Esophagus (tissue), 2 donors: ENCODE measurements around the gene RNASEH2B. TPM values are rescaled to one million over a fixed set of nuclear protein-coding genes. Genes with fewer than 3 reads are reported as not detected.

Experiments
- H3K27ac ChIP-seq, 2 donors: one replicate each; pipeline ENCODE4 v1.5.1; 2013; ENCODE audit warnings: low read depth in 2 of 2, mild to moderate bottlenecking in 2 of 2, inconsistent platforms in 1 of 2, low read length in 1 of 2, moderate library complexity in 1 of 2
- H3K27me3 ChIP-seq, 2 donors: one replicate each; pipeline ENCODE4 v1.6.1; 2013; ENCODE audit warnings: low read length in 2 of 2, control low read depth in 1 of 2, mild to moderate bottlenecking in 1 of 2; ENCODE audit not compliant: insufficient read depth in 2 of 2, control insufficient read depth in 1 of 2
- H3K36me3 ChIP-seq, 2 donors: one replicate each; pipeline ENCODE4 v1.6.1; 2013; ENCODE audit warnings: low read length in 1 of 2; ENCODE audit not compliant: control insufficient read depth in 2 of 2, insufficient read depth in 2 of 2
- H3K4me1 ChIP-seq, 2 donors: one replicate each; pipeline ENCODE4 v1.6.1; 2013; ENCODE audit warnings: low read length in 1 of 2; ENCODE audit not compliant: control insufficient read depth in 2 of 2, insufficient read depth in 2 of 2
- H3K4me3 ChIP-seq, 2 donors: one replicate each; pipeline ENCODE4 v1.5.1; 2013; ENCODE audit warnings: low read length in 2 of 2, mild to moderate bottlenecking in 2 of 2, low read depth in 1 of 2, moderate library complexity in 1 of 2
- H3K9me3 ChIP-seq, 2 donors: one replicate each; pipeline ENCODE4 v1.6.1; 2013; ENCODE audit warnings: mild to moderate bottlenecking in 2 of 2, low read depth in 1 of 2, low read length in 1 of 2, moderate library complexity in 1 of 2; ENCODE audit not compliant: control insufficient read depth in 2 of 2, insufficient read depth in 1 of 2
- WGBS, 2 donors: extraction: QIAGEN DNeasy Blood & Tissue Kit; methylation state at CpG; one replicate each; pipeline ENCODE4 v1.1.7; 2013; 5-methylcytosine and 5-hydroxymethylcytosine counted together
- polyA plus RNA-seq, 2 donors: library from polyadenylated mRNA; stranded (reverse); fragments of 200-250 nt; gene quantifications; one replicate each; pipeline ENCODE4 v1.2.3, GENCODE V29; 2013
- donor health status: healthy with polysubstance abuse.
- donor health status: Bipolar disorder and iron deficiency.

The RNASEH2B gene
- polyA plus RNA-seq, 2 donors, result 24.3 to 31.8 TPM

GRCh38 chr13:50901701-50902100, 7.9 kb upstream of the RNASEH2B start:
- WGBS, 2 donors, result 41 to 71% methylated on average over 2 of the region's 2 CpGs
- H3K27me3 ChIP-seq, result no peaks in the 10 kb centered on the region
- H3K36me3 ChIP-seq, result no peaks in the 10 kb centered on the region
- H3K27ac ChIP-seq, result no peak overlapping the region
- H3K4me1 ChIP-seq, result peaks cover 0 to 3% of the 10 kb centered on the region in 2 donors
- no peak overlapping the region for H3K4me3 ChIP-seq
- no peaks in the 10 kb centered on the region for H3K9me3 ChIP-seq

- no peak overlapping the region for H3K27ac ChIP-seq
- peaks cover 0 to 3% of the 10 kb centered on the region in 2 donors for H3K4me1 ChIP-seq
- H3K9me3 ChIP-seq, result no peaks in the 10 kb centered on the region
- no peaks in the 10 kb centered on the region for H3K27me3 ChIP-seq
- H3K36me3 ChIP-seq, result no peaks in the 10 kb centered on the region
- 66 to 74% methylated on average over 4 of the region's 4 CpGs for WGBS, 2 donors
- no peak overlapping the region for H3K4me3 ChIP-seq
Measured at GRCh38 chr13:50905256-50905655, 4.3 kb upstream of the RNASEH2B start.

GRCh38 chr13:50907781-50908180, 1.8 kb upstream of the RNASEH2B start:
- Histone ChIP-seq H3K27ac (no peak overlapping the region), H3K36me3 (no peaks in the 10 kb centered on the region), H3K4me1 (peaks cover 0 to 6% of the 10 kb centered on the region in 2 donors), H3K27me3 (no peaks in the 10 kb centered on the region), H3K9me3 (no peaks in the 10 kb centered on the region), H3K4me3 (no peak overlapping the region)
- 92 to 95% methylated on average over 7 of the region's 7 CpGs for WGBS, 2 donors

- Histone ChIP-seq H3K4me3 (no peak overlapping the region), H3K27ac (no peak overlapping the region), H3K36me3 (no peaks in the 10 kb centered on the region), H3K4me1 (peaks cover 0 to 6% of the 10 kb centered on the region in 2 donors), H3K27me3 (no peaks in the 10 kb centered on the region), H3K9me3 (no peaks in the 10 kb centered on the region)
- WGBS, 2 donors, result 70 to 84% methylated on average over 4 of the region's 4 CpGs
Measured at GRCh38 chr13:50908371-50908770, 1.2 kb upstream of the RNASEH2B start.

- Histone ChIP-seq H3K27me3 (no peaks in the 10 kb centered on the region), H3K9me3 (no peaks in the 10 kb centered on the region), H3K27ac (peak overlapping the region; percentile 81 to 94), H3K4me3 (peak overlapping the region; percentile 78 to 82), H3K36me3 (no peaks in the 10 kb centered on the region), H3K4me1 (peaks cover 0 to 6% of the 10 kb centered on the region in 2 donors)
- WGBS, 2 donors, result 1% methylated on average over 13 of the region's 13 CpGs
Measured at GRCh38 chr13:50910485-50910805, 854 bp downstream of the RNASEH2B start.

GRCh38 chr13:50911081-50911631, 1.6 kb downstream of the RNASEH2B start:
- H3K27me3 ChIP-seq, result no peaks in the 10 kb centered on the region
- no peaks in the 10 kb centered on the region for H3K9me3 ChIP-seq
- H3K36me3 ChIP-seq, result no peaks in the 10 kb centered on the region
- 46 to 51% methylated on average over 3 of the region's 3 CpGs for WGBS, 2 donors
- H3K4me3 ChIP-seq, result peak overlapping the region in 1 of 2 donors; percentile 82
- peaks cover 0 to 3% of the 10 kb centered on the region in 2 donors for H3K4me1 ChIP-seq
- peak overlapping the region in 1 of 2 donors; percentile 42 for H3K27ac ChIP-seq

GRCh38 chr13:50911937-50912795, 2.6 kb downstream of the RNASEH2B start:
- Histone ChIP-seq H3K27ac (no peak overlapping the region), H3K36me3 (no peaks in the 10 kb centered on the region)
- WGBS, 2 donors, result 52 to 58% methylated on average over 9 of the region's 9 CpGs

GRCh38 chr13:50912851-50913250, 3.3 kb downstream of the RNASEH2B start:
- Histone ChIP-seq H3K4me1 (peaks cover 0 to 8% of the 10 kb centered on the region in 2 donors), H3K4me3 (no peak overlapping the region), H3K36me3 (no peaks in the 10 kb centered on the region), H3K27me3 (no peaks in the 10 kb centered on the region), H3K27ac (no peak overlapping the region), H3K9me3 (no peaks in the 10 kb centered on the region)
- 29 to 50% methylated on average over 2 of the region's 2 CpGs for WGBS, 2 donors

More at GRCh38 chr13:50911937-50912795, 2.6 kb downstream of the RNASEH2B start:
- Histone ChIP-seq H3K4me3 (no peak overlapping the region), H3K27me3 (no peaks in the 10 kb centered on the region), H3K4me1 (peaks cover 0 to 8% of the 10 kb centered on the region in 2 donors), H3K9me3 (no peaks in the 10 kb centered on the region)

GRCh38 chr13:50914176-50914700, 4.6 kb downstream of the RNASEH2B start:
- Histone ChIP-seq H3K36me3 (no peaks in the 10 kb centered on the region), H3K27ac (peak overlapping the region in 1 of 2 donors; percentile 26), H3K4me3 (no peak overlapping the region), H3K4me1 (peaks cover 0 to 8% of the 10 kb centered on the region in 2 donors), H3K27me3 (no peaks in the 10 kb centered on the region), H3K9me3 (no peaks in the 10 kb centered on the region)
- WGBS, 2 donors, result 69 to 74% methylated on average over 9 of the region's 9 CpGs
